Measurements from ENCODE around the gene AGPAT2.

AGPAT2 gene

GRCh38 chr9:136691316-136692184, 4.3 kb upstream of the AGPAT2 start:
- ATAC-seq = no peak
- TF ChIP-seq TOX (CRISPR knock-in tag; IDR thresholded peaks at IDR 0.05; ENCODE audit: borderline replicate concordance) = no peak
- TF ChIP-seq CSDC2 (CRISPR knock-in tag; IDR thresholded peaks at IDR 0.05) = no peak
- no peak for TF ChIP-seq ISL1 (CRISPR knock-in tag; IDR thresholded peaks at IDR 0.05)
- TF ChIP-seq TSHZ2 (CRISPR knock-in tag; IDR thresholded peaks at IDR 0.05) = no peak
- TF ChIP-seq, protein P1, sequence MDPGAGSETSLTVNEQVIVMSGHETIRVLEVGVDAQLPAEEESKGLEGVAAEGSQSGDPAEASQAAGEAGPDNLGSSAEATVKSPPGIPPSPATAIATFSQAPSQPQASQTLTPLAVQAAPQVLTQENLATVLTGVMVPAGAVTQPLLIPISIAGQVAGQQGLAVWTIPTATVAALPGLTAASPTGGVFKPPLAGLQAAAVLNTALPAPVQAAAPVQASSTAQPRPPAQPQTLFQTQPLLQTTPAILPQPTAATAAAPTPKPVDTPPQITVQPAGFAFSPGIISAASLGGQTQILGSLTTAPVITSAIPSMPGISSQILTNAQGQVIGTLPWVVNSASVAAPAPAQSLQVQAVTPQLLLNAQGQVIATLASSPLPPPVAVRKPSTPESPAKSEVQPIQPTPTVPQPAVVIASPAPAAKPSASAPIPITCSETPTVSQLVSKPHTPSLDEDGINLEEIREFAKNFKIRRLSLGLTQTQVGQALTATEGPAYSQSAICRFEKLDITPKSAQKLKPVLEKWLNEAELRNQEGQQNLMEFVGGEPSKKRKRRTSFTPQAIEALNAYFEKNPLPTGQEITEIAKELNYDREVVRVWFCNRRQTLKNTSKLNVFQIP (CRISPR knock-in tag; IDR thresholded peaks at IDR 0.05; ENCODE audit: borderline replicate concordance, low read depth) = no peak
- no peak for TF ChIP-seq ZFP30 (CRISPR knock-in tag; IDR thresholded peaks at IDR 0.05)
- TF ChIP-seq RARB (CRISPR knock-in tag; IDR thresholded peaks at IDR 0.05) = no peak
- TF ChIP-seq ZNF70 (CRISPR knock-in tag; IDR thresholded peaks at IDR 0.05) = no peak
- no peak for TF ChIP-seq ZNF565 (CRISPR knock-in tag; conservative IDR thresholded peaks at IDR 0.05; ENCODE audit: low read depth)
- TF ChIP-seq PPARA (CRISPR knock-in tag; IDR thresholded peaks at IDR 0.05; ENCODE audit: borderline replicate concordance) = no peak
- TF ChIP-seq GLIS3 (CRISPR knock-in tag; IDR thresholded peaks at IDR 0.05) = no peak
- TF ChIP-seq TCF4 (CRISPR knock-in tag; IDR thresholded peaks at IDR 0.05; ENCODE audit: borderline replicate concordance) = no peak
- TF ChIP-seq PATZ1 (CRISPR knock-in tag; IDR thresholded peaks at IDR 0.05; ENCODE audit: borderline replicate concordance) = no peak
- no peak for TF ChIP-seq CREB5 (CRISPR knock-in tag; IDR thresholded peaks at IDR 0.05; ENCODE audit: low read depth)
- TF ChIP-seq OSR1 (CRISPR knock-in tag; IDR thresholded peaks at IDR 0.05) = no peak
- TF ChIP-seq CSRNP3 (CRISPR knock-in tag; IDR thresholded peaks at IDR 0.05) = no peak
- no peak for TF ChIP-seq ZNF8 (CRISPR knock-in tag; IDR thresholded peaks at IDR 0.05)
- TF ChIP-seq ZFP3 (CRISPR knock-in tag; IDR thresholded peaks at IDR 0.05) = no peak
- no peak for TF ChIP-seq BACH2 (CRISPR knock-in tag; IDR thresholded peaks at IDR 0.05; ENCODE audit: borderline replicate concordance)
- no peak for TF ChIP-seq ZC3H10 (CRISPR knock-in tag; IDR thresholded peaks at IDR 0.05)

GRCh38 chr9:136690806-136691261, 3.6 kb upstream of the AGPAT2 start:
- no peak for ATAC-seq
- TF ChIP-seq CSDC2 (CRISPR knock-in tag; IDR thresholded peaks at IDR 0.05) = no peak
- TF ChIP-seq ZFP3 (CRISPR knock-in tag; IDR thresholded peaks at IDR 0.05) = no peak
- no peak for TF ChIP-seq TSHZ2 (CRISPR knock-in tag; IDR thresholded peaks at IDR 0.05)
- TF ChIP-seq TOX (CRISPR knock-in tag; IDR thresholded peaks at IDR 0.05; ENCODE audit: borderline replicate concordance) = no peak
- TF ChIP-seq CSRNP3 (CRISPR knock-in tag; IDR thresholded peaks at IDR 0.05) = no peak
- TF ChIP-seq ZC3H10 (CRISPR knock-in tag; IDR thresholded peaks at IDR 0.05) = no peak
- no peak for TF ChIP-seq OSR1 (CRISPR knock-in tag; IDR thresholded peaks at IDR 0.05)

Measured in SK-N-SH treated with all-trans-retinoic acid at 6 μM for 48 hours (cell line).